Body of pancreas (tissue), 4 donors: ENCODE measurements around the gene APLP2. TPM values are rescaled to one million over a fixed set of nuclear protein-coding genes. Genes with fewer than 3 reads are reported as not detected.
"Not testable (repeated sequence)": the region's sequence is repeated elsewhere in the genome, so short reads cannot be mapped to it uniquely, and the experiment has no call there.

Source experiments
- ATAC-seq: fragments of 150-250 bp; one replicate; pipeline ENCODE4 v1.9.1; 2016
- DNase-seq, 4 donors: peaks; one replicate each; pipeline ENCODE4 v3.0.0-alpha.2; 2019
- H3K27ac ChIP-seq, 4 donors: fragments of 200-600 bp; sonication (generic); 1 replicate in 3 of 4; 2 replicates in 1 of 4; pipeline versions ENCODE4 v1.5.1 to v1.6.1; 2016 to 2019; ENCODE audit warnings: mild to moderate bottlenecking in 1 of 4, mixed read lengths in 1 of 4, moderate library complexity in 1 of 4
- H3K27me3 ChIP-seq, 2 donors: fragments of 200-600 bp; sonication (generic); one replicate each; pipeline ENCODE4 v1.6.0; 2016; ENCODE audit warnings: mild to moderate bottlenecking in 1 of 2
- H3K36me3 ChIP-seq, 2 donors: fragments of 200-600 bp; sonication (generic); replicated peaks in 1 of 2; 2 replicates each; pipeline ENCODE4 v1.5.1; 2016; ENCODE audit warnings: low read depth in 2 of 2; ENCODE audit not compliant: insufficient read depth in 1 of 2
- H3K4me1 ChIP-seq: fragments of 200-600 bp; sonication (generic); one replicate; pipeline ENCODE4 v1.6.0; 2016
- H3K4me3 ChIP-seq, 2 donors: fragments of 200-600 bp; sonication (generic); 1 replicate in 1 of 2; 2 replicates in 1 of 2; pipeline ENCODE4 v1.5.1; 2016 to 2019
- H3K9me3 ChIP-seq, 3 donors: fragments of 200-600 bp; sonication (generic); 1 replicate in 2 of 3; 2 replicates in 1 of 3; pipeline ENCODE4 v1.5.1; 2016
- CTCF ChIP-seq, 7 experiments: fragments of 450-650 bp in 4 of 7; fragments of 200-600 bp in 3 of 7; sonication (generic) in 3 of 7; IDR thresholded peaks; one replicate each; pipeline ENCODE4 v1.5.1; 2016 to 2019; ENCODE audit warnings: antibody characterized with exemption in 7 of 7
- POLR2A ChIP-seq, 3 donors: fragments of 450-650 bp; IDR thresholded peaks; one replicate each; pipeline ENCODE4 v1.6.1; 2016; ENCODE audit warnings: antibody characterized with exemption in 3 of 3, mild to moderate bottlenecking in 2 of 3
- WGBS, 2 donors: methylation state at CpG; one replicate each; pipeline ENCODE4 v1.1.5; 2017; 5-methylcytosine and 5-hydroxymethylcytosine counted together
- intact Hi-C: fragments of 100-400 bp; cut with DNase I; formaldehyde crosslinking; loops from one replicate; pipeline ENCODE4 v1.15.1; 2023
- total RNA-seq, 2 donors: library from RNA; depleted of rRNA; stranded (reverse); fragments of >200 nt; gene quantifications; one replicate each; pipeline ENCODE4 v1.1.0, GENCODE V29; 2016

The APLP2 gene
- total RNA-seq, 2 donors from 2014 or later = 157 to 177 TPM

GRCh38 chr11:130088919-130089673 lies 19.4 kb downstream of the APLP2 start:
- Histone ChIP-seq H3K27me3 (no peaks in the 10 kb centered on the region), H3K27ac (no peak overlapping the region), H3K9me3 (no peaks in the 10 kb centered on the region), H3K4me3 (no peak overlapping the region), H3K36me3 (no peaks in the 10 kb centered on the region), H3K4me1 (peaks cover 26% of the 10 kb centered on the region)
- DNase-seq = no peak
- no peak for ATAC-seq
- intact Hi-C loops = no loop called here
- WGBS, 2 donors = 83% methylated on average over 9 of the region's 9 CpGs
- TF ChIP-seq CTCF (IDR thresholded peaks at IDR 0.05) (no peak), POLR2A (IDR thresholded peaks at IDR 0.05) (no peak)

- TF ChIP-seq CTCF (IDR thresholded peaks at IDR 0.05) = no peak
- TF ChIP-seq POLR2A (IDR thresholded peaks at IDR 0.05) = no peak
- H3K4me1 ChIP-seq = peaks cover 26% of the 10 kb centered on the region
- ATAC-seq (no peak), DNase-seq (no peak)
- no peaks in the 10 kb centered on the region for H3K27me3 ChIP-seq
- intact Hi-C loops = no loop called here
- H3K27ac ChIP-seq = no peak overlapping the region
- no peak overlapping the region for H3K4me3 ChIP-seq
- H3K9me3 ChIP-seq = no peaks in the 10 kb centered on the region
- H3K36me3 ChIP-seq = no peaks in the 10 kb centered on the region
- WGBS, 2 donors = 91 to 93% methylated on average over 5 of the region's 5 CpGs
Observed at GRCh38 chr11:130089674-130090073, 20.0 kb downstream of the APLP2 start.

- H3K4me3 ChIP-seq, intact Hi-C loops, ATAC-seq, H3K9me3 ChIP-seq, H3K27me3 ChIP-seq, DNase-seq, H3K36me3 ChIP-seq, H3K27ac ChIP-seq: not testable (repeated sequence)
- WGBS, 2 donors = 73 to 89% methylated on average over 11 to 14 of the region's 16 CpGs
- H3K4me1 ChIP-seq = peaks cover 26% of the 10 kb centered on the region
Observed at GRCh38 chr11:130090517-130090916, 20.8 kb downstream of the APLP2 start.

- H3K9me3 ChIP-seq, DNase-seq, ATAC-seq, H3K27ac ChIP-seq, H3K27me3 ChIP-seq, intact Hi-C loops, H3K4me3 ChIP-seq, H3K36me3 ChIP-seq: not testable (repeated sequence)
- peaks cover 26% of the 10 kb centered on the region for H3K4me1 ChIP-seq
- no CpG with 5 or more reads among the region's 36 CpGs for WGBS, 2 donors
Observed at GRCh38 chr11:130091169-130091568, 21.5 kb downstream of the APLP2 start.

GRCh38 chr11:130092661-130093060 lies 23.0 kb downstream of the APLP2 start:
- H3K27ac ChIP-seq = no peak overlapping the region
- 88 to 90% methylated on average over 3 to 4 of the region's 4 CpGs for WGBS, 2 donors
- no peak for DNase-seq
- TF ChIP-seq POLR2A (IDR thresholded peaks at IDR 0.05) (no peak), CTCF (IDR thresholded peaks at IDR 0.05) (no peak)
- H3K9me3 ChIP-seq = no peaks in the 10 kb centered on the region
- H3K4me3 ChIP-seq = no peak overlapping the region
- intact Hi-C loops = no loop called here
- peaks cover 15% of the 10 kb centered on the region for H3K4me1 ChIP-seq
- no peaks in the 10 kb centered on the region for H3K27me3 ChIP-seq
- ATAC-seq = no peak
- no peaks in the 10 kb centered on the region for H3K36me3 ChIP-seq

- no peak for ATAC-seq
- Histone ChIP-seq H3K27ac (no peak overlapping the region), H3K36me3 (no peaks in the 10 kb centered on the region), H3K4me1 (peaks cover under 1% of the 10 kb centered on the region), H3K4me3 (no peak overlapping the region), H3K9me3 (no peaks in the 10 kb centered on the region), H3K27me3 (no peaks in the 10 kb centered on the region)
- intact Hi-C loops = no loop called here
- 81 to 85% methylated on average over 4 of the region's 4 CpGs for WGBS, 2 donors
- TF ChIP-seq POLR2A (IDR thresholded peaks at IDR 0.05) (no peak), CTCF (IDR thresholded peaks at IDR 0.05) (no peak)
- peak in 1 of 4 donors; percentile 28 for DNase-seq
Observed at GRCh38 chr11:130094614-130095013, 24.9 kb downstream of the APLP2 start.
